ENCODE results near the gene CS. TPM values are rescaled to one million over a fixed set of nuclear protein-coding genes. Genes with fewer than 3 reads are reported as not detected.
A peak's percentile ranks its signal among the peaks of the same experiment; 100 is the strongest.

The CS gene
- total and polyA plus RNA-seq, 3 experiments from 2014 or later: 78.8 to 286 (median 279) TPM

- ChIA-PET CTCF (interaction anchor here (1.6 to 3.7 kb wide), 6 partner anchors 10 to 137 kb away, joined by 4 to 19 read pairs (median 16); partner anchors contain the start of genes COQ10A, RNF41, SMARCC2 and ZC3H10), POLR2A (interaction anchor here (0.5 to 1.3 kb wide), 2 partner anchors 22 to 102 kb away, joined by 3 to 4 read pairs; no protein-coding TSS in a partner anchor)
- H3K27ac Mint-ChIP-seq: peak overlapping the region; percentile 8 to 90 (median 74)
- Histone ChIP-seq H3K4me1 (ENCODE audit: insufficient read depth, low read length) (peaks cover 23% of the 10 kb centered on the region), H3K9me3 (ENCODE audit: low read length) (no peaks in the 10 kb centered on the region), H3K27ac (ENCODE audit: low read depth, low read length) (no peak overlapping the region), H3K36me3 (ENCODE audit: insufficient read depth, low read length) (peaks cover 33% of the 10 kb centered on the region), H3K27me3 (ENCODE audit: insufficient read depth, low read length, poor library complexity, severe bottlenecking) (no peaks in the 10 kb centered on the region), H3K4me3 (ENCODE audit: low read length) (no peak overlapping the region)
- peaks cover 12 to 56% (median 13%) of the 10 kb centered on the region in 3 donors for H3K36me3 Mint-ChIP-seq
- no peaks in the 10 kb centered on the region for H3K9me3 Mint-ChIP-seq
- H3K4me3 Mint-ChIP-seq: peak overlapping the region; percentile 77 to 93 (median 81)
- no peak for DNase-seq
- H3K27me3 Mint-ChIP-seq: no peaks in the 10 kb centered on the region
- peaks cover 23 to 37% (median 29%) of the 10 kb centered on the region in 3 donors for H3K4me1 Mint-ChIP-seq
Observed at GRCh38 chr12:56256326-56256960, 43.7 kb downstream of the CS start.

- peak overlapping the region in 2 of 8 donors; percentile 4 to 51 for H3K27ac Mint-ChIP-seq
- Histone ChIP-seq H3K36me3 (ENCODE audit: insufficient read depth, low read length) (peaks cover 33% of the 10 kb centered on the region), H3K27me3 (ENCODE audit: insufficient read depth, low read length, poor library complexity, severe bottlenecking) (no peaks in the 10 kb centered on the region), H3K4me3 (ENCODE audit: low read length) (no peak overlapping the region), H3K9me3 (ENCODE audit: low read length) (no peaks in the 10 kb centered on the region), H3K4me1 (ENCODE audit: insufficient read depth, low read length) (peaks cover 23% of the 10 kb centered on the region), H3K27ac (ENCODE audit: low read depth, low read length) (no peak overlapping the region)
- H3K4me1 Mint-ChIP-seq: peaks cover 23 to 37% (median 29%) of the 10 kb centered on the region in 3 donors
- no peak for DNase-seq
- ChIA-PET POLR2A (no interaction called here), CTCF (no interaction called here)
- H3K9me3 Mint-ChIP-seq: no peaks in the 10 kb centered on the region
- H3K36me3 Mint-ChIP-seq: peaks cover 12 to 58% (median 13%) of the 10 kb centered on the region in 3 donors
- H3K27me3 Mint-ChIP-seq: no peaks in the 10 kb centered on the region
- peak overlapping the region in 4 of 7 donors; percentile 2 to 88 (median 42) for H3K4me3 Mint-ChIP-seq
Observed at GRCh38 chr12:56255671-56256070, 44.5 kb downstream of the CS start.

GRCh38 chr12:56253091-56253490 lies 47.0 kb downstream of the CS start:
- Mint-ChIP-seq H3K4me3 (no peak overlapping the region), H3K36me3 (peaks cover 16 to 72% (median 17%) of the 10 kb centered on the region in 3 donors), H3K27me3 (no peaks in the 10 kb centered on the region), H3K27ac (peak overlapping the region in 1 of 8 donors; percentile 20), H3K4me1 (peaks cover 16 to 30% (median 21%) of the 10 kb centered on the region in 3 donors), H3K9me3 (no peaks in the 10 kb centered on the region)
- H3K36me3 ChIP-seq (ENCODE audit: insufficient read depth, low read length): peaks cover 45% of the 10 kb centered on the region
- no peaks in the 10 kb centered on the region for H3K27me3 ChIP-seq (ENCODE audit: insufficient read depth, low read length, poor library complexity, severe bottlenecking)
- CTCF ChIA-PET: interaction anchor here (0.9 to 2.6 kb wide), 4 partner anchors 10 to 211 kb away, joined by 3 to 7 read pairs (median 4); partner anchors contain the start of genes COQ10A and SMARCC2
- H3K4me1 ChIP-seq (ENCODE audit: insufficient read depth, low read length): peaks cover 18% of the 10 kb centered on the region
- H3K27ac ChIP-seq (ENCODE audit: low read depth, low read length): no peak overlapping the region
- POLR2A ChIA-PET: interaction anchor here (1.3 kb wide), 1 partner anchor 31 kb away, joined by 3 read pairs; no protein-coding TSS in a partner anchor
- no peak for DNase-seq
- H3K4me3 ChIP-seq (ENCODE audit: low read length): no peak overlapping the region
- no peaks in the 10 kb centered on the region for H3K9me3 ChIP-seq (ENCODE audit: low read length)

- Histone ChIP-seq H3K27ac (ENCODE audit: low read depth, low read length) (no peak overlapping the region), H3K27me3 (ENCODE audit: insufficient read depth, low read length, poor library complexity, severe bottlenecking) (no peaks in the 10 kb centered on the region), H3K36me3 (ENCODE audit: insufficient read depth, low read length) (peaks cover 49% of the 10 kb centered on the region), H3K9me3 (ENCODE audit: low read length) (no peaks in the 10 kb centered on the region), H3K4me1 (ENCODE audit: insufficient read depth, low read length) (peaks cover 17% of the 10 kb centered on the region), H3K4me3 (ENCODE audit: low read length) (no peak overlapping the region)
- POLR2A ChIA-PET: interaction anchor here (0.5 kb wide), 1 partner anchor 307 kb away, joined by 3 read pairs; no protein-coding TSS in a partner anchor
- Mint-ChIP-seq H3K27ac (peak overlapping the region in 1 of 8 donors; percentile 69), H3K9me3 (no peaks in the 10 kb centered on the region), H3K27me3 (no peaks in the 10 kb centered on the region), H3K4me1 (peaks cover 16 to 30% (median 21%) of the 10 kb centered on the region in 3 donors), H3K4me3 (peak overlapping the region in 1 of 7 donors; percentile 48), H3K36me3 (peaks cover 16 to 76% (median 17%) of the 10 kb centered on the region in 3 donors)
- DNase-seq: no peak
- CTCF ChIA-PET: interaction anchor here (0.9 to 2.2 kb wide), 4 partner anchors 11 to 212 kb away, joined by 3 to 7 read pairs (median 6); partner anchors contain the start of genes COQ10A and SMARCC2
Observed at GRCh38 chr12:56252649-56253048, 47.5 kb downstream of the CS start.

- no peak overlapping the region for H3K4me3 Mint-ChIP-seq
- H3K4me3 ChIP-seq (ENCODE audit: low read length): no peak overlapping the region
- H3K36me3 Mint-ChIP-seq: peaks cover 11 to 80% (median 12%) of the 10 kb centered on the region in 3 donors
- CTCF ChIA-PET: interaction anchor here (0.5 to 4.3 kb wide), 3 partner anchors 9 to 21 kb away, joined by 3 to 19 read pairs (median 3); partner anchors contain the start of gene ANKRD52
- no peak for DNase-seq
- no peaks in the 10 kb centered on the region for H3K4me1 ChIP-seq (ENCODE audit: insufficient read depth, low read length)
- H3K27me3 Mint-ChIP-seq: no peaks in the 10 kb centered on the region
- no peaks in the 10 kb centered on the region for H3K4me1 Mint-ChIP-seq
- no peaks in the 10 kb centered on the region for H3K9me3 Mint-ChIP-seq
- POLR2A ChIA-PET: no interaction called here
- no peak overlapping the region for H3K27ac ChIP-seq (ENCODE audit: low read depth, low read length)
- H3K36me3 ChIP-seq (ENCODE audit: insufficient read depth, low read length): peaks cover 67% of the 10 kb centered on the region
- peak overlapping the region in 4 of 8 donors; percentile 5 to 82 (median 29) for H3K27ac Mint-ChIP-seq
- H3K9me3 ChIP-seq (ENCODE audit: low read length): no peaks in the 10 kb centered on the region
- no peaks in the 10 kb centered on the region for H3K27me3 ChIP-seq (ENCODE audit: insufficient read depth, low read length, poor library complexity, severe bottlenecking)
Observed at GRCh38 chr12:56248711-56249110, 51.4 kb downstream of the CS start.

GRCh38 chr12:56247923-56248322 lies 52.2 kb downstream of the CS start:
- POLR2A ChIA-PET: no interaction called here

GRCh38 chr12:56244494-56244893 lies 55.6 kb downstream of the CS start:
- Histone ChIP-seq H3K9me3 (ENCODE audit: low read length) (no peaks in the 10 kb centered on the region), H3K4me1 (ENCODE audit: insufficient read depth, low read length) (no peaks in the 10 kb centered on the region), H3K4me3 (ENCODE audit: low read length) (no peak overlapping the region), H3K27ac (ENCODE audit: low read depth, low read length) (no peak overlapping the region), H3K36me3 (ENCODE audit: insufficient read depth, low read length) (peaks cover 61% of the 10 kb centered on the region), H3K27me3 (ENCODE audit: insufficient read depth, low read length, poor library complexity, severe bottlenecking) (no peaks in the 10 kb centered on the region)
- ChIA-PET POLR2A (no interaction called here), CTCF (interaction anchor here (4.3 kb wide), 1 partner anchor 13 kb away, joined by 19 read pairs; the partner anchor contains the start of gene ANKRD52)
- Mint-ChIP-seq H3K27me3 (no peaks in the 10 kb centered on the region), H3K27ac (peak overlapping the region in 1 of 8 donors; percentile 72), H3K4me3 (no peak overlapping the region), H3K4me1 (no peaks in the 10 kb centered on the region), H3K36me3 (peaks cover 4 to 89% (median 10%) of the 10 kb centered on the region in 3 donors), H3K9me3 (no peaks in the 10 kb centered on the region)
- no peak for DNase-seq

More at GRCh38 chr12:56247923-56248322, 52.2 kb downstream of the CS start:
- no peak overlapping the region for H3K27ac Mint-ChIP-seq
- Histone ChIP-seq H3K4me1 (ENCODE audit: insufficient read depth, low read length) (no peaks in the 10 kb centered on the region), H3K4me3 (ENCODE audit: low read length) (no peak overlapping the region), H3K9me3 (ENCODE audit: low read length) (no peaks in the 10 kb centered on the region), H3K27me3 (ENCODE audit: insufficient read depth, low read length, poor library complexity, severe bottlenecking) (no peaks in the 10 kb centered on the region), H3K27ac (ENCODE audit: low read depth, low read length) (no peak overlapping the region), H3K36me3 (ENCODE audit: insufficient read depth, low read length) (peaks cover 65% of the 10 kb centered on the region)
- H3K4me3 Mint-ChIP-seq: no peak overlapping the region
- H3K9me3 Mint-ChIP-seq: no peaks in the 10 kb centered on the region
- peaks cover 11 to 79% (median 12%) of the 10 kb centered on the region in 3 donors for H3K36me3 Mint-ChIP-seq
- DNase-seq: no peak
- CTCF ChIA-PET: interaction anchor here (1.2 to 4.3 kb wide), 3 partner anchors 10 to 22 kb away, joined by 3 to 19 read pairs (median 3); partner anchors contain the start of genes ANKRD52 and COQ10A
- H3K4me1 Mint-ChIP-seq: no peaks in the 10 kb centered on the region
- no peaks in the 10 kb centered on the region for H3K27me3 Mint-ChIP-seq

GRCh38 chr12:56243731-56244181 lies 56.4 kb downstream of the CS start:
- no peak for DNase-seq
- ChIA-PET POLR2A (interaction anchor here (0.6 kb wide), 1 partner anchor 67 kb away, joined by 3 read pairs; no protein-coding TSS in a partner anchor), CTCF (no interaction called here)
- no peaks in the 10 kb centered on the region for H3K27me3 Mint-ChIP-seq
- Histone ChIP-seq H3K27ac (ENCODE audit: low read depth, low read length) (no peak overlapping the region), H3K4me3 (ENCODE audit: low read length) (no peak overlapping the region), H3K27me3 (ENCODE audit: insufficient read depth, low read length, poor library complexity, severe bottlenecking) (no peaks in the 10 kb centered on the region), H3K36me3 (ENCODE audit: insufficient read depth, low read length) (peaks cover 56% of the 10 kb centered on the region), H3K4me1 (ENCODE audit: insufficient read depth, low read length) (no peaks in the 10 kb centered on the region), H3K9me3 (ENCODE audit: low read length) (no peaks in the 10 kb centered on the region)
- H3K9me3 Mint-ChIP-seq: no peaks in the 10 kb centered on the region
- H3K4me3 Mint-ChIP-seq: no peak overlapping the region
- peaks cover 0 to 86% (median 6%) of the 10 kb centered on the region in 3 donors for H3K36me3 Mint-ChIP-seq
- no peak overlapping the region for H3K27ac Mint-ChIP-seq
- H3K4me1 Mint-ChIP-seq: no peaks in the 10 kb centered on the region
